ENCODE results near the gene MGAT4B. TPM values are rescaled to one million over a fixed set of nuclear protein-coding genes. Genes with fewer than 3 reads are reported as not detected.
"Not testable (repeated sequence)": the region's sequence is repeated elsewhere in the genome, so short reads cannot be mapped to it uniquely, and the experiment has no call there.

Gene MGAT4B
- total RNA-seq, 2 donors from 2014 or later, result 332 to 540 TPM

- intact Hi-C loops (cut with DNase I), result no loop called here
- Histone ChIP-seq H3K27me3 (no peaks in the 10 kb centered on the region), H3K9me3 (no peaks in the 10 kb centered on the region), H3K36me3 (peaks cover 5% of the 10 kb centered on the region), H3K9ac (ENCODE audit: low read depth in 2 of 2, low read length in 2 of 2) (no peak overlapping the region), H3K27ac (no peak overlapping the region), H3K4me1 (no peaks in the 10 kb centered on the region), H3K4me3 (no peak overlapping the region)
- no peak for DNase-seq
- TF ChIP-seq, protein P1, sequence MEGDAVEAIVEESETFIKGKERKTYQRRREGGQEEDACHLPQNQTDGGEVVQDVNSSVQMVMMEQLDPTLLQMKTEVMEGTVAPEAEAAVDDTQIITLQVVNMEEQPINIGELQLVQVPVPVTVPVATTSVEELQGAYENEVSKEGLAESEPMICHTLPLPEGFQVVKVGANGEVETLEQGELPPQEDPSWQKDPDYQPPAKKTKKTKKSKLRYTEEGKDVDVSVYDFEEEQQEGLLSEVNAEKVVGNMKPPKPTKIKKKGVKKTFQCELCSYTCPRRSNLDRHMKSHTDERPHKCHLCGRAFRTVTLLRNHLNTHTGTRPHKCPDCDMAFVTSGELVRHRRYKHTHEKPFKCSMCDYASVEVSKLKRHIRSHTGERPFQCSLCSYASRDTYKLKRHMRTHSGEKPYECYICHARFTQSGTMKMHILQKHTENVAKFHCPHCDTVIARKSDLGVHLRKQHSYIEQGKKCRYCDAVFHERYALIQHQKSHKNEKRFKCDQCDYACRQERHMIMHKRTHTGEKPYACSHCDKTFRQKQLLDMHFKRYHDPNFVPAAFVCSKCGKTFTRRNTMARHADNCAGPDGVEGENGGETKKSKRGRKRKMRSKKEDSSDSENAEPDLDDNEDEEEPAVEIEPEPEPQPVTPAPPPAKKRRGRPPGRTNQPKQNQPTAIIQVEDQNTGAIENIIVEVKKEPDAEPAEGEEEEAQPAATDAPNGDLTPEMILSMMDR (IDR thresholded peaks at IDR 0.05), result no peak
Measured at GRCh38 chr5:179840321-179840720, 33.7 kb upstream of the MGAT4B start.

DNA sequence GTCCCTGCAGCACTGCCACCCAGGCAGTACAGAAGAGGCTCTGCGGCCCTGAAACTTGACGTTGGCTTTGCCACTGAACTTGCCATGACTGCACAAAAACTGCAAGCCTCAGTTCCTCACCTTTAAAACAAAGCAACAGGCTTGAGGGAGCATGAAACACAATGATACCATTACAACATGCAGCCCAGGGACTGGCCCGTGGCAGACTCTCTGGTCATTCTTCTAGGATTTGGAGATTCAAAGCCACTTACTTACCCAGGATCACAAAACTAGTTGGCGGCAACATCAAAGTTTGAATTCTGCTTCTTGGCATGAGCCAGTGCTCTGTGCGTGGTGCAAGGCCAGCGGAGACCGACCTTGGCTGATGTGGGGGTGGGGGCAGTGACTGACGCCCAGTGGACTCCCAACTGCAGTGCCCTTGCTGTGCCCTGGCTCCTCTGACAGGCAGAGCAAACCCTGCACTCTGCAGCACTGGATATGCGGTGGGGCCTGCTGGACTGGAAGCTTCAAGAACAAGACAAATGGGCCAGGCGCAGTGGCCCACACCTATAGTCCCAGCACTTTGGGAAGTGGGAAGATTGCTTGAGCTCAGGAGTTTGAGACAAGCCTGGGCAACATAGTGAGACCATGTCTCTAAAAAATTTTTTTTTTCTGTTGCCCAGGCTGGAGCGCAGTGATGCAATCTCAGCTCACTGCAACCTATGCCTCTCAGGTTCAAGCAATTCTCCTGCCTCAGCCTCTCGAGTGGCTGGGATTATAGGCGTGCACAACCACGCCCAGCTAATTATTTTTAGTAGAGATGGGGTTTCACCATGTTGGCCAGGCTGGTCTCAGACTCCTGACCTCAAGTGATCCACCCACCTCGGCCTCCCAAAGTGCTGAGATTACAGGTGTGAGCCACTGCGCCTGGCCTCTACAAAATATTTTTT is 32.9 kb upstream of the MGAT4B start:
- intact Hi-C loops (cut with DNase I), result no loop called here
- Histone ChIP-seq H3K9ac (ENCODE audit: low read depth in 2 of 2, low read length in 2 of 2) (no peak overlapping the region), H3K4me1 (no peaks in the 10 kb centered on the region), H3K27me3 (no peaks in the 10 kb centered on the region), H3K4me3 (no peak overlapping the region), H3K9me3 (no peaks in the 10 kb centered on the region), H3K27ac (no peak overlapping the region), H3K36me3 (peaks cover 5% of the 10 kb centered on the region)
- TF ChIP-seq, protein P1 (IDR thresholded peaks at IDR 0.05), result no peak
- no peak for DNase-seq

DNA sequence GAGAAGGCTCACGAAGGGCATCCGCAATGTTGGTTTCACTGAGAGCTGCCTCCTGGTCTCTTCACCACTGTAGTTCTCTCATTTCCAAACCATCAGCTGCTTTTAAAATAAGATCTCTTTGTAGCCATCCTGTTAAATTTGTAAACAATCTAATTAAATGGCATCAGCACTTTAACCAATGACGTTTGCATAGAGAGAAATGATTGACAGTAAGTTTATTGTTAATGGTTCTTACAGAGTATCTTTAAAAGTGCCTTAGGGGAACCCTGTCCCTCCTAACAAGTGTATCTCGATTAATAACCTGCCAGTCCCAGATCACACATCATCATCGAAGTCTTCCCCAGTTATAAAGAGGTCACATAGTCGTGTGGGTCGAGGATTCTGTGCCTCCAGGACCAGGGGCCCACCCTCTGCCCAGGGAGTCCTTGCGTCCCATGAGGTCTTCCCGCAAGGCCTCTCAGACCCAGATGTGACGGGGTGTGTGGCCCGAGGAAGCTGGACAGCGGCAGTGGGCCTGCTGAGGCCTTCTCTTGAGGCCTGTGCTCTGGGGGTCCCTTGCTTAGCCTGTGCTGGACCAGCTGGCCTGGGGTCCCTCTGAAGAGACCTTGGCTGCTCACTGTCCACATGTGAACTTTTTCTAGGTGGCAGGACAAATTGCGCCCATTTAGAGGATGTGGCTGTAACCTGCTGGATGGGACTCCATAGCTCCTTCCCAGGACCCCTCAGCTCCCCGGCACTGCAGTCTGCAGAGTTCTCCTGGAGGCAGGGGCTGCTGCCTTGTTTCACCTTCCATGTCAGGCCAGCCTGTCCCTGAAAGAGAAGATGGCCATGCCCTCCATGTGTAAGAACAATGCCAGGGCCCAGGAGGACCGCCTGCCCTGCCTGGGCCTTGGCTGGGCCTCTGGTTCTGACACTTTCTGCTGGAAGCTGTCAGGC is 30.7 kb upstream of the MGAT4B start:
- no peaks in the 10 kb centered on the region for H3K9me3 ChIP-seq
- H3K27me3 ChIP-seq, result no peaks in the 10 kb centered on the region
- intact Hi-C loops (cut with DNase I), result no loop called here
- H3K9ac ChIP-seq (ENCODE audit: low read depth in 2 of 2, low read length in 2 of 2), result peak overlapping the region in 1 of 2 donors; percentile 19
- DNase-seq, result no peak
- peaks cover 19% of the 10 kb centered on the region for H3K36me3 ChIP-seq
- H3K27ac ChIP-seq, result peak overlapping the region; percentile 16
- H3K4me1 ChIP-seq, result no peaks in the 10 kb centered on the region
- TF ChIP-seq, protein P1 (IDR thresholded peaks at IDR 0.05), result no peak
- H3K4me3 ChIP-seq, result no peak overlapping the region

DNA sequence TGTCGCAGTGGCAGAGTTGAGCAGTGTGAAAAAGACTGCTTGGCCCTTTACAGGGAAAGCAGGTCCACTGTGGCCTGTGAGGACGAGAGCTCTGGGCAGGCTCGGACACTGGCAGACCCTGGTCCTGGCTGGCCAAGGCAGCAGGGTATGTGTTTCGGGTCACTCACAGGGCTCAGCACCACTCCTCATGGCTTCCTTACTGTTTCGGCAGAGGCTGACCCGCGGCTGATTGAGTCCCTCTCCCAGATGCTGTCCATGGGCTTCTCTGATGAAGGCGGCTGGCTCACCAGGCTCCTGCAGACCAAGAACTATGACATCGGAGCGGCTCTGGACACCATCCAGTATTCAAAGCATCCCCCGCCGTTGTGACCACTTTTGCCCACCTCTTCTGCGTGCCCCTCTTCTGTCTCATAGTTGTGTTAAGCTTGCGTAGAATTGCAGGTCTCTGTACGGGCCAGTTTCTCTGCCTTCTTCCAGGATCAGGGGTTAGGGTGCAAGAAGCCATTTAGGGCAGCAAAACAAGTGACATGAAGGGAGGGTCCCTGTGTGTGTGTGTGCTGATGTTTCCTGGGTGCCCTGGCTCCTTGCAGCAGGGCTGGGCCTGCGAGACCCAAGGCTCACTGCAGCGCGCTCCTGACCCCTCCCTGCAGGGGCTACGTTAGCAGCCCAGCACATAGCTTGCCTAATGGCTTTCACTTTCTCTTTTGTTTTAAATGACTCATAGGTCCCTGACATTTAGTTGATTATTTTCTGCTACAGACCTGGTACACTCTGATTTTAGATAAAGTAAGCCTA is 29.8 kb upstream of the MGAT4B start:
- Histone ChIP-seq H3K9me3 (no peaks in the 10 kb centered on the region), H3K27ac (peak overlapping the region; percentile 16), H3K4me3 (no peak overlapping the region), H3K9ac (ENCODE audit: low read depth in 2 of 2, low read length in 2 of 2) (no peak overlapping the region), H3K4me1 (no peaks in the 10 kb centered on the region), H3K27me3 (no peaks in the 10 kb centered on the region), H3K36me3 (peaks cover 28% of the 10 kb centered on the region)
- intact Hi-C loops (cut with DNase I), result no loop called here
- TF ChIP-seq, protein P1 (IDR thresholded peaks at IDR 0.05), result no peak
- no peak for DNase-seq

DNA sequence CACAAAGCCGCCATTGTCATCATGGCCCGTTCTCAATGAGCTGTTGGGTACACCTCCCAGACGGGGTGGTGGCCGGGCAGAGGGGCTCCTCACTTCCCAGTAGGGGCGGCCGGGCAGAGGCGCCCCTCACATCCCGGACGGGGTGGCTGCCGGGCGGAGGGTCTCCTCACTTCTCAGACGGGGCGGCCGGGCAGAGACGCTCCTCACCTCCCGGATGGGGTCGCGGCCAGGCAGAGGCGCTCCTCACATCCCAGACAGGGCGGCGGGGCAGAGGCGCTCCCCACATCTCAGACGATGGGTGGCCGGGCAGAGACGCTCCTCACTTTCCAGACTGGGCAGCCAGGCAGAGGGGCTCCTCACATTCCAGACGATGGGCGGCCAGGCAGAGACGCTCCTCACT is 28.2 kb upstream of the MGAT4B start:
- H3K9me3 ChIP-seq; H3K27me3 ChIP-seq; intact Hi-C loops (cut with DNase I); H3K4me1 ChIP-seq; H3K4me3 ChIP-seq; H3K9ac ChIP-seq (ENCODE audit: low read depth in 2 of 2, low read length in 2 of 2); H3K27ac ChIP-seq; DNase-seq: not testable (repeated sequence)
- peaks cover 28% of the 10 kb centered on the region for H3K36me3 ChIP-seq

All from colonic mucosa (tissue), 4 donors.